B cell (primary cell): ENCODE results near the gene SELENOS.

Experiments used
- EZH2 ChIP-seq: IDR thresholded peaks from 2 replicates; pipeline ENCODE4 v1.6.1; 2012; ENCODE audit warnings: borderline replicate concordance, low read depth, mild to moderate bottlenecking, moderate library complexity, low read length; ENCODE audit not compliant: insufficient read depth, poor library complexity, severe bottlenecking
- TF ChIP-seq, protein P1 (sequence below): fragments of 200-600 bp; IDR thresholded peaks from one replicate; pipeline ENCODE4 v1.8.0; 2022; ENCODE audit warnings: antibody characterized with exemption, mild to moderate bottlenecking

DNA sequence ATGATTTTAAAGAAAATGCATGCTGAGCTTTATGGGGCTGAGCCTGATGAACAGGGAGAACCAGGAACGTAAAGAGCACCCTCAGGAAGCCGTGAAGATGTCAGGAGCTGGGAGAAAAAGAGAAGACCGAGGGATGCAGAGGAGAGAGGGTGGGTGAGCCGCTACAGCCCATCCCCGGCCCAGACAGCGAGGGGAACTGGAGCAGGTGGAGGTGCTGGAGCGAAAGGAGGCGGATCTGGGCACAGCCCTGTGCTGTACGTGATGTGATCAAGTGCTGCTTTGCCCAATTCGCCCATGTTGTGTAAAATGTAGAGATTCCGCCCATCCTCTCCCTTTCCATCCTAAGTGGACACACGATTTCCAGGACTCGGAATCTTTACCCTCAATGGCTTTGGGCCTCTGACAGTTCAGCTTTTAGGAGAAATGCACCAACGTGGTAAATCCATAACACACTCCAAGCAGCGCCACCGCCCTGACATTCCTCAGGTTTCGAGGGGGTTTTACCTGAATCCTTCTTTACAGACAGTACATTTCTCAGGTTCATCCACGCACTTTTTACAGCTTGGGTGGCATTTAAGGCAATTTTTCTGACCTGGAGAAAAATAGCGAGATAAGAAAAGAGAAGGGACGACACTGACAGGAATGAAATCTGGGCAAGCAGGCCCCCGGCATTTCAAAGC, 44.9 kb upstream of the SELENOS start:
- TF ChIP-seq, protein P1, sequence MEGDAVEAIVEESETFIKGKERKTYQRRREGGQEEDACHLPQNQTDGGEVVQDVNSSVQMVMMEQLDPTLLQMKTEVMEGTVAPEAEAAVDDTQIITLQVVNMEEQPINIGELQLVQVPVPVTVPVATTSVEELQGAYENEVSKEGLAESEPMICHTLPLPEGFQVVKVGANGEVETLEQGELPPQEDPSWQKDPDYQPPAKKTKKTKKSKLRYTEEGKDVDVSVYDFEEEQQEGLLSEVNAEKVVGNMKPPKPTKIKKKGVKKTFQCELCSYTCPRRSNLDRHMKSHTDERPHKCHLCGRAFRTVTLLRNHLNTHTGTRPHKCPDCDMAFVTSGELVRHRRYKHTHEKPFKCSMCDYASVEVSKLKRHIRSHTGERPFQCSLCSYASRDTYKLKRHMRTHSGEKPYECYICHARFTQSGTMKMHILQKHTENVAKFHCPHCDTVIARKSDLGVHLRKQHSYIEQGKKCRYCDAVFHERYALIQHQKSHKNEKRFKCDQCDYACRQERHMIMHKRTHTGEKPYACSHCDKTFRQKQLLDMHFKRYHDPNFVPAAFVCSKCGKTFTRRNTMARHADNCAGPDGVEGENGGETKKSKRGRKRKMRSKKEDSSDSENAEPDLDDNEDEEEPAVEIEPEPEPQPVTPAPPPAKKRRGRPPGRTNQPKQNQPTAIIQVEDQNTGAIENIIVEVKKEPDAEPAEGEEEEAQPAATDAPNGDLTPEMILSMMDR = no peak
- TF ChIP-seq EZH2 = no peak
